Pancreas (tissue), 10 donors: ENCODE results near the gene OGT. TPM values are rescaled to one million over a fixed set of nuclear protein-coding genes. Genes with fewer than 3 reads are reported as not detected.
"Not testable (repeated sequence)": the region's sequence is repeated elsewhere in the genome, so short reads cannot be mapped to it uniquely, and the experiment has no call there.

Source experiments
- ATAC-seq, 4 donors: fragments of 200-7000 bp; cut with Tn5 transposase; one replicate each; pipeline versions ENCODE4 v1.8.0 to v1.9.1; 2020; ENCODE audit warnings: mild to moderate bottlenecking in 4 of 4, moderate library complexity in 4 of 4
- DNase-seq, 6 donors: peaks; one replicate each; pipeline ENCODE4 v3.0.0-alpha.2; 2020
- FAIRE-seq: peaks from 2 replicates; lab custom pipeline; 2012; peaks lifted over from hg19 to GRCh38; lab: Jason Lieb, UNC
- H3K27ac ChIP-seq, 4 donors: fragments of 200-600 bp; sonication (generic); 1 replicate in 3 of 4; 2 replicates in 1 of 4; pipeline versions ENCODE4 v1.5.0 to v1.8.0; 2020
- H3K27me3 ChIP-seq, 4 donors: fragments of 200-600 bp; one replicate each; pipeline ENCODE4 v1.8.0; 2021
- H3K36me3 ChIP-seq, 3 donors: fragments of 200-600 bp; sonication (generic) in 1 of 3; one replicate each; pipeline versions ENCODE4 v1.5.0 to v1.8.0; 2020 to 2021
- H3K4me1 ChIP-seq, 3 donors: fragments of 200-600 bp; one replicate each; pipeline ENCODE4 v1.8.0; 2021
- H3K4me3 ChIP-seq, 4 donors: fragments of 200-600 bp; sonication (generic) in 2 of 4; one replicate each; pipeline versions ENCODE4 v1.5.0 to v1.8.0; 2020 to 2021
- H3K9me3 ChIP-seq, 4 donors: fragments of 200-600 bp; one replicate each; pipeline ENCODE4 v1.8.0; 2021
- WGBS, 2 donors: extraction: QIAGEN DNeasy Blood & Tissue Kit; methylation state at CpG; one replicate each; pipeline ENCODE4 v1.1.7; 2013; 5-methylcytosine and 5-hydroxymethylcytosine counted together
- intact Hi-C, 3 donors: fragments of 100-400 bp; cut with DNase I; formaldehyde crosslinking; loops; one replicate each; pipeline versions ENCODE4 v1.11.1 to v1.14.2; 2022
- polyA plus RNA-seq, 2 donors: library from polyadenylated mRNA; stranded (reverse); fragments of 200-250 nt; gene quantifications; one replicate each; pipeline ENCODE4 v1.2.3, GENCODE V29; 2013
- total RNA-seq, 6 donors: library from RNA; stranded (reverse); fragmentation: NEBNext Ultra II Directional in 4 of 6; extraction: Animal tissue kit (Norgen Biotek cat#: 25700) in 4 of 6; gene quantifications; one replicate each; pipeline versions ENCODE4 v1.2.1 to v1.2.4, GENCODE V29; 2021 to 2023
- TF ChIP-seq, protein P1 (sequence below), 4 donors: fragments of 200-600 bp; sonication (generic) in 3 of 4; IDR thresholded peaks; one replicate each; pipeline versions ENCODE4 v1.5.0 to v1.8.0; 2021; ENCODE audit warnings: antibody characterized with exemption in 4 of 4
- donor health status: healthy with polysubstance abuse.
- donor health status: DM: no; HTN: no; CAD: no; lungs with moderate emphysema.
- donor health status: DM: no; HTN: no; CAD: no.
- donor health status: control.
- donor health status: control.
- donor health status: Bipolar disorder and iron deficiency.
- donor health status: DM: yes; HTN: yes; CAD: no.
- donor health status: DM: no; HTN: no; CAD: no.
- donor health status: DM: no; HTN: no; CAD: no.
- donor health status: DM: yes; HTN: yes; CAD: no.

The OGT gene
- total and polyA plus RNA-seq, 8 donors: 47.8 to 118 (median 74.5) TPM

DNA sequence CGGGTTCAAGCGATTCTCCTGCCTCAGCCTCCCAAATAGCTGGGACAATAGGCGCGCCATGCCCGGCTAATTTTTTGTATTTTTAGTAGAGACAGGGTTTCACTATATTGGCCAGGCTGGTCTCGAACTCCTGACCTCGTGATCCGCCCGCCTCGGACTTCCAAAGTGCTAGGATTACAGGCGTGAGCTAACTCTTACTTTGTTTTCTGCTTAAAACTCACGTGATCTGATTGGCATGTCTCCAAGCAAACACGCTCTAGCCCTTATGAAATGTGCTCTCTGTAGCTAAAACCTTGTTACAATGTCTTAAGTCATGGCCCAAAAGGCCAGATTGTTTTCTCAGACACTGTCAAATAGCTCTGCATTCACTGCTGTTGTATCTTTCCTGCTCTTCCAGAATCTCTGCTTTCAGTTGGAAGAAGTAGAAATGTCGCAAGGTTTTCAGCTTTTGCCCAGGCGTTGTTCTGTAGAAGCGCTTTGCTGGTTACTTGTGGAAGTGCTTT is 39.7 kb upstream of the OGT start:
- DNase-seq (peak in 2 of 6 donors; percentile 2 to 16), FAIRE-seq (no peak), ATAC-seq (peak; percentile 14 to 64 (median 30))
- H3K4me1 ChIP-seq: no peaks in the 10 kb centered on the region
- no peaks in the 10 kb centered on the region for H3K9me3 ChIP-seq
- H3K36me3 ChIP-seq: no peaks in the 10 kb centered on the region
- H3K27me3 ChIP-seq: no peaks in the 10 kb centered on the region
- no peak overlapping the region for H3K27ac ChIP-seq
- TF ChIP-seq, protein P1, sequence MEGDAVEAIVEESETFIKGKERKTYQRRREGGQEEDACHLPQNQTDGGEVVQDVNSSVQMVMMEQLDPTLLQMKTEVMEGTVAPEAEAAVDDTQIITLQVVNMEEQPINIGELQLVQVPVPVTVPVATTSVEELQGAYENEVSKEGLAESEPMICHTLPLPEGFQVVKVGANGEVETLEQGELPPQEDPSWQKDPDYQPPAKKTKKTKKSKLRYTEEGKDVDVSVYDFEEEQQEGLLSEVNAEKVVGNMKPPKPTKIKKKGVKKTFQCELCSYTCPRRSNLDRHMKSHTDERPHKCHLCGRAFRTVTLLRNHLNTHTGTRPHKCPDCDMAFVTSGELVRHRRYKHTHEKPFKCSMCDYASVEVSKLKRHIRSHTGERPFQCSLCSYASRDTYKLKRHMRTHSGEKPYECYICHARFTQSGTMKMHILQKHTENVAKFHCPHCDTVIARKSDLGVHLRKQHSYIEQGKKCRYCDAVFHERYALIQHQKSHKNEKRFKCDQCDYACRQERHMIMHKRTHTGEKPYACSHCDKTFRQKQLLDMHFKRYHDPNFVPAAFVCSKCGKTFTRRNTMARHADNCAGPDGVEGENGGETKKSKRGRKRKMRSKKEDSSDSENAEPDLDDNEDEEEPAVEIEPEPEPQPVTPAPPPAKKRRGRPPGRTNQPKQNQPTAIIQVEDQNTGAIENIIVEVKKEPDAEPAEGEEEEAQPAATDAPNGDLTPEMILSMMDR (IDR thresholded peaks at IDR 0.05): no peak
- WGBS, 2 donors: 60 to 73% methylated on average over 16 of the region's 16 CpGs
- intact Hi-C loops: no loop called here
- peak overlapping the region in 2 of 4 donors; percentile 35 to 45 for H3K4me3 ChIP-seq

- intact Hi-C loops, H3K4me1 ChIP-seq, H3K36me3 ChIP-seq, FAIRE-seq, H3K27me3 ChIP-seq, H3K4me3 ChIP-seq, DNase-seq, H3K9me3 ChIP-seq, H3K27ac ChIP-seq, ATAC-seq: not testable (repeated sequence)
- 69% methylated on average over 3 of the region's 3 CpGs for WGBS, 2 donors
Measured at GRCh38 chrX:71495979-71496378, 36.9 kb upstream of the OGT start.

DNA sequence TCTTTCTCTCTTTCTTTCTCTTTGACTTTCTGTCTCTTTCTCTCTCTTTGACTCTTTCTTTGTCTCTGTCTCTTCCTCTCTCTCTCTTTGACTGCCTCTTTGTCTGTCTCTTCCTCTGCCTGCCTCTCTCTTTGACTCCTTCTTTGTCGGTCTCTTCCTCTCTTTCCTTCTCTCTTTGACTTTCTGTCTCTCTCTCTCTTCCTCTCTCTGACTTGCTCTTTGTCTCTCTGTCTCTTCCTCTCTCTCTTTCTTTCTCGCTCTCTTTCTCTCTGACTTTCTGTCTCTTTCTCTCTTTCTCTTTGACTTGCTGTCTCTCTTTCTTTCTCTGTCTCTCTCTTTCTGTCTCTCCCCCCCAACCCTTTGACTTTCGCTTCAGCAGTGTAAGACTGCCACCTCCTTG is 36.4 kb upstream of the OGT start:
- TF ChIP-seq, protein P1 (IDR thresholded peaks at IDR 0.05): no peak
- no peaks in the 10 kb centered on the region for H3K4me1 ChIP-seq
- no peak for FAIRE-seq
- no peaks in the 10 kb centered on the region for H3K27me3 ChIP-seq
- no peaks in the 10 kb centered on the region for H3K9me3 ChIP-seq
- 84 to 89% methylated on average over 3 of the region's 3 CpGs for WGBS, 2 donors
- no peaks in the 10 kb centered on the region for H3K36me3 ChIP-seq
- no peak for ATAC-seq
- no peak overlapping the region for H3K4me3 ChIP-seq
- DNase-seq: no peak
- no peak overlapping the region for H3K27ac ChIP-seq
- intact Hi-C loops: no loop called here

GRCh38 chrX:71502080-71502479 is 30.8 kb upstream of the OGT start:
- DNase-seq, FAIRE-seq, H3K4me1 ChIP-seq, H3K36me3 ChIP-seq, H3K9me3 ChIP-seq, H3K4me3 ChIP-seq, ATAC-seq, H3K27me3 ChIP-seq, intact Hi-C loops, H3K27ac ChIP-seq: not testable (repeated sequence)
- WGBS, 2 donors: 78 to 95% methylated on average over 5 of the region's 5 CpGs

GRCh38 chrX:71504346-71504745 is 28.6 kb upstream of the OGT start:
- peaks cover 0 to 6% (median 2%) of the 10 kb centered on the region in 4 donors for H3K27me3 ChIP-seq
- WGBS, 2 donors: 58 to 88% methylated on average over 1 of the region's 1 CpG
- FAIRE-seq: no peak
- no peak for DNase-seq
- no peak overlapping the region for H3K4me3 ChIP-seq
- H3K4me1 ChIP-seq: no peaks in the 10 kb centered on the region
- ATAC-seq: no peak
- no peak overlapping the region for H3K27ac ChIP-seq
- TF ChIP-seq, protein P1 (IDR thresholded peaks at IDR 0.05): no peak
- H3K9me3 ChIP-seq: no peaks in the 10 kb centered on the region
- intact Hi-C loops: no loop called here
- H3K36me3 ChIP-seq: no peaks in the 10 kb centered on the region

DNA sequence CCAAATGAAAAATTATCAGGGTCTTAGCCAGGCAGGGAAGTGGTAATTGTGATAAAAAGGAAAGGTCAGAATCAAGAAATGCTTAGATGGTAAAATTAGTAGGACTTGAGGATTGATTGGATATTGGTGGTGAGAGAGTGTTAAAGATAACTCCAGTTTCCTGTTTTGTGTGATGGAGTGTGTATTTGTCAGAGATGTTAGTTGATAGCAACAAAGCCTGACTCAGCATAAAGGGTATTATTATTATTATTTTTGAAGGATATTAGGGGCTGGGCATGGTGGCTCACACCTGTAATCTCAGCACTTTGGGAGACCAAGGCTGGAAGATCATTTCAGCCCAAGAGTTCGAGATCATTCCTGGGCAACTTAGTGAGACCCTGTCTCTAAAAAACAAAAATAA is 23.6 kb upstream of the OGT start:
- intact Hi-C loops: no loop called here
- Histone ChIP-seq H3K27me3 (peaks cover 0 to 6% (median 2%) of the 10 kb centered on the region in 4 donors), H3K36me3 (no peaks in the 10 kb centered on the region), H3K9me3 (no peaks in the 10 kb centered on the region), H3K27ac (no peak overlapping the region), H3K4me1 (no peaks in the 10 kb centered on the region), H3K4me3 (no peak overlapping the region)
- FAIRE-seq (no peak), DNase-seq (no peak), ATAC-seq (no peak)
- 76 to 97% methylated on average over 1 of the region's 1 CpG for WGBS, 2 donors
- TF ChIP-seq, protein P1 (IDR thresholded peaks at IDR 0.05): no peak
